AG10803 (cell line): ENCODE measurements around the gene FNBP1.

Experiments
- DNase-seq: peaks from one replicate; pipeline ENCODE4 v3.0.0; 2010; ENCODE audit warnings: low read depth
- H3K4me3 ChIP-seq: 2 replicates; pipeline ENCODE4 v1.5.1; 2011; ENCODE audit warnings: mild to moderate bottlenecking, low read length, control low read depth
- CTCF ChIP-seq: conservative IDR thresholded peaks from 2 replicates; pipeline ENCODE4 v1.5.1; 2011; ENCODE audit warnings: mild to moderate bottlenecking, low read length, control low read depth, inconsistent platforms

Gene FNBP1

DNA sequence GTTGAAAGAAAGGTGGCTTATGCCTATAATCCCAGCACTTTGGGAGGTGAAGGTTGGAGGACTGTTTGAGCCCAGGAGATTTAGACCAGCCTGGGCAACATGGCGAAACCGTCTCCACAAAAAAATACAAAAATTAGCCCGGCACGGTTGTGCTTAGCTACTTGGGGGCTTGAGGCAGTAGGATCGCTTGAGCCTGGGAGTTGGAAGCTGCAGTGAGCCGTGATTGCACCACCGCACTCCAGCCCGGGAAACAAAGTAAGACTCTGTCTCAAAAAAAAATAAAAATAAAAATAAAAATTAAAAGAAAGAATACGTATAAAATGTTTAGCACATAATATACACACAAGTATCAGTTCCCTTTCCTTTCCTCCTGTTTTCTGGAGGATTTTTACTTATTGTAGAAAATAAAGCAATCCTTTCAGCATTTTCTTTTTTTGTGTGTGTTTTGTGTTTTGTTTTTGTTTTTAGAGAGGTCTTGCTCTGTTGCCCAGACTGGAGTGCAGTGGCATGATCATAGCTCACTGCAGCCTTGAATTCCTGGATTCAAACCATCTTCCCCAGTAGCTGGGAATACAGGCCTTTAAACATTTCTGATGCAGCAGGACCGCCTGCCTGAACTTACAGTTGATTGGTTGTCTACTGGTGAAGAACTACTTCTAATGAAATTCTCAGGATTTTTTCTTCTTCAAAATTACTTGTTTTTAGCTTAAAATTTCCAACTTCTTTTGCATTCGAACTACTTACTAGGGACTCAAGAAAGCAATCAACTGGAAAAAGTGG lies 6.6 kb upstream of the FNBP1 start:
- DNase-seq, result no peak
- no peak overlapping the region for H3K4me3 ChIP-seq
- no peak for TF ChIP-seq CTCF

- no peak overlapping the region for H3K4me3 ChIP-seq
- no peak for DNase-seq
- no peak for TF ChIP-seq CTCF
These were observed 2.9 kb upstream of the FNBP1 start for GRCh38 chr9:130045725-130046450.

DNA sequence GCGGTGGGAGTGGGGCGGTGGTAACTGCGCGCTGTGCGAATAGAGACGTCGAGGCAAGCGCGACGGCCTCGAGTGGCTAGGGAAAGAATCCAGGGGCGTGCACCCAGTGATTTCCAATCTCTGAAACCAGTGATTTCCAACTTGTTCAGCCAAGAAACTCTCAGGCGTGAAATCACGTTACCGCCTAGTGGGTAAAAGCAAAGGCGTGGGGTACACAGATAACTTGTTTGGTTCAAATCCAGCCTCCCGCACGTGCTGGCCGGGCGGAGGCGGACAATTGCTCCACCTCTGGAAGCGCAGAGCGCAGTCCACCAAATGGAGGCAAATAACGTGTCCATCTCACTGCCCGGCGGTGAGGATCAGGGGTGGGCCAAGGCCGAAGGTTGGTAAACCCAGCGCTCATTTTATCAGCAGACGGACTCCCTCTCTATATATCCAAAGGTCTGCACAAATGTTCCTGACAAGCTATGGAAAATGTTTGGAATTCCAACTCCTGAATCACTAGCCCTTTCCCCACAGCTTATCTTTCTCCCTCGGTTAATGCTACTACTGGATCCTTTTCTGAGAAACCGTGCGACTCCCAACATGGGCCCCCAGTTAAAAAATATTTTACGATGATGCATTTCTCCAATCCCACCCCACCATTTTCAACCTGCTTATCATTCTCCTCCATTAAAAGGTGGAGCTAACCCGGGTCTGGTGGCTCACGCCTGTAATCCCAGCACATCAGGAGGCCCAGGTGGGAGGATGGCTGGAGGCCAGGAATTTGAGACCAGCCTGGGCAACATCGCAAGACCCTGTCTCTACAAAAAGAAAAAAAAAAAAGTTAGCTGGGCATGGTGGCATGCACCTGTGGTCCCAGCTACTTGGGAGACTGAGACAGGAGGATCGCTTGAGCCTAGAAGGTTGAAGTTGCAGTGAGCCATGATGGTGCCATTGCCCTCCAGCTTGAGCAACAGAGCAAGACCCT lies 950 bp upstream of the FNBP1 start:
- peak overlapping the region; percentile 85 for H3K4me3 ChIP-seq
- DNase-seq, result peak; percentile 53
- peak; percentile 33 for TF ChIP-seq CTCF

GRCh38 chr9:130042406-130042884 lies 544 bp downstream of the FNBP1 start:
- H3K4me3 ChIP-seq, result peak overlapping the region; percentile 85
- DNase-seq, result no peak
- no peak for TF ChIP-seq CTCF

- no peak for TF ChIP-seq CTCF
- H3K4me3 ChIP-seq, result peak overlapping the region; percentile 85
- DNase-seq, result no peak
These were observed 1.2 kb downstream of the FNBP1 start for GRCh38 chr9:130041648-130042405.

DNA sequence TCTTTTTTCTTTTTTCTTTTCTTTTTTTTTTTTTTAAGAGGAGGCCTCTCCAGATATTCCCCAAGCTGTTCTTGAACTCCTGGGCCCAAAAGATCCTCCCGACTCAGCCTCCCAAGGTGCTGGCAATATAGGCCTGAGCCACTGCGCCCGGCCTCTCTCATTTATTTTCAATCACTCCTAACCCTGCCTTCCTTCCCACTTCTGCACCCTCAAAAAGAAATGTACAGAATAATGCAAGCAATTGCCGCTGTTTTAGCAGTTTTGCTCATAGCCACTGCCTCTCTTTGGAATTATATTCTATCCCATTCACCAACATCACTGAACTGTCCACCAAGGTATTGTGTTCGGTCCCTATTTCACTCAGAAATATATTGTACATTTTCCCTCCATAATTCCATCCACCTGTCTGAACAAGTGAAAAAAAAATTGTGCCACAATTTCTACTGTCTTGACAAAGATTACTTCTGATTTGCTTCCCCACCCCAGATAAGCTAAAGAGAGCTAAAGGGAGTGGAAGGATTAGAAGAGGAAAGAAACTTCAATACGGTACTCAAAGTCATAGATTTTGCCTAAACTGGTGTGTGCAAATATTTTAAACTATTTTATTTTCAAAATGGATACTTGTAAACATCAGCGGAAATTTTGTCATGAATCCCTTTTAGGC lies 1.9 kb downstream of the FNBP1 start:
- H3K4me3 ChIP-seq, result peak overlapping the region; percentile 85
- no peak for DNase-seq
- no peak for TF ChIP-seq CTCF
